H9 (cell line): ENCODE results near the gene IRAK4. TPM values are rescaled to one million over a fixed set of nuclear protein-coding genes. Genes with fewer than 3 reads are reported as not detected.

Source experiments
- DNase-seq: peaks from one replicate; pipeline ENCODE4 v3.0.0-alpha.2; 2017
- H2AFZ ChIP-seq: one replicate; pipeline ENCODE4 v1.6.1; 2013; ENCODE audit warnings: mild to moderate bottlenecking, low read length, control low read depth, moderate library complexity
- H2AK5ac ChIP-seq: 2 replicates; pipeline ENCODE4 v1.6.1; 2013; ENCODE audit warnings: low read length, control low read depth, mixed read lengths; ENCODE audit not compliant: insufficient read length
- H2BK120ac ChIP-seq: one replicate; pipeline ENCODE4 v1.6.1; 2013; ENCODE audit warnings: low read depth, mild to moderate bottlenecking, low read length, control low read depth, inconsistent platforms; ENCODE audit not compliant: poor library complexity, severe bottlenecking
- H2BK12ac ChIP-seq: 2 replicates; pipeline ENCODE4 v1.6.1; 2013; ENCODE audit warnings: low read length, control low read depth, mixed read lengths, low read depth; ENCODE audit not compliant: insufficient read length
- H2BK15ac ChIP-seq: 2 replicates; pipeline ENCODE4 v1.6.1; 2013; ENCODE audit warnings: low read depth, low read length, control low read depth
- H2BK20ac ChIP-seq: one replicate; pipeline ENCODE4 v1.6.1; 2013; ENCODE audit warnings: low read depth, mild to moderate bottlenecking, low read length, control low read depth, inconsistent platforms; ENCODE audit not compliant: poor library complexity, severe bottlenecking
- H2BK5ac ChIP-seq: 2 replicates; pipeline ENCODE4 v1.6.1; 2013; ENCODE audit warnings: low read length, control low read depth, mixed read lengths; ENCODE audit not compliant: insufficient read length
- H3K14ac ChIP-seq: 2 replicates; pipeline ENCODE4 v1.6.1; 2013; ENCODE audit warnings: low read length, control low read depth; ENCODE audit not compliant: insufficient read depth
- H3K18ac ChIP-seq: 2 replicates; pipeline ENCODE4 v1.6.1; 2013; ENCODE audit warnings: low read depth, mild to moderate bottlenecking, mixed read lengths, low read length, control low read depth; ENCODE audit not compliant: insufficient read length
- H3K23ac ChIP-seq: 2 replicates; pipeline ENCODE4 v1.6.1; 2013; ENCODE audit warnings: low read length, control low read depth, mixed read lengths, low read depth; ENCODE audit not compliant: insufficient read length
- H3K23me2 ChIP-seq: 2 replicates; pipeline ENCODE4 v1.6.1; 2013; ENCODE audit warnings: low read depth, mild to moderate bottlenecking, mixed read lengths, low read length, control low read depth; ENCODE audit not compliant: insufficient read length, poor library complexity, severe bottlenecking
- H3K27ac ChIP-seq: 2 replicates; pipeline ENCODE4 v1.5.1; 2013; ENCODE audit warnings: low read length, control low read depth, mixed read lengths, low read depth; ENCODE audit not compliant: insufficient read length
- H3K27me3 ChIP-seq: 2 replicates; pipeline ENCODE4 v1.6.1; 2013; ENCODE audit warnings: low read length, control low read depth, inconsistent platforms; ENCODE audit not compliant: insufficient read depth
- H3K4ac ChIP-seq: 2 replicates; pipeline ENCODE4 v1.6.1; 2013; ENCODE audit warnings: low read depth, mild to moderate bottlenecking, control low read depth, inconsistent platforms, low read length, moderate library complexity
- H3K4me1 ChIP-seq: 2 replicates; pipeline ENCODE4 v1.6.1; 2013; ENCODE audit warnings: low read length, control low read depth, inconsistent platforms; ENCODE audit not compliant: insufficient read depth
- H3K4me2 ChIP-seq: 2 replicates; pipeline ENCODE4 v1.6.1; 2013; ENCODE audit warnings: low read length, control low read depth, mixed read lengths; ENCODE audit not compliant: insufficient read length, insufficient read depth
- H3K56ac ChIP-seq: 2 replicates; pipeline ENCODE4 v1.6.1; 2013; ENCODE audit warnings: low read depth, mild to moderate bottlenecking, mixed read lengths, low read length, control low read depth; ENCODE audit not compliant: insufficient read length
- H3K79me1 ChIP-seq: 2 replicates; pipeline ENCODE4 v1.6.1; 2013; ENCODE audit warnings: low read depth, mild to moderate bottlenecking, moderate library complexity, low read length, control low read depth, inconsistent platforms; ENCODE audit not compliant: insufficient read depth, poor library complexity, severe bottlenecking
- H3K79me2 ChIP-seq: 2 replicates; pipeline ENCODE4 v1.6.1; 2013; ENCODE audit warnings: low read length, control low read depth, inconsistent platforms; ENCODE audit not compliant: insufficient read depth
- H3K9ac ChIP-seq: 2 replicates; pipeline ENCODE4 v1.6.1; 2013; ENCODE audit warnings: low read length, control low read depth, mixed read lengths; ENCODE audit not compliant: insufficient read length; ENCODE audit errors: extremely low read depth
- H3K9me3 ChIP-seq: one replicate; pipeline ENCODE4 v1.6.1; 2013; ENCODE audit warnings: low read depth, low read length, inconsistent platforms; ENCODE audit not compliant: control insufficient read depth
- H3T11ph ChIP-seq: one replicate; pipeline ENCODE4 v1.6.1; 2013; ENCODE audit warnings: mild to moderate bottlenecking, low read length, control low read depth, inconsistent platforms
- H4K20me1 ChIP-seq: one replicate; pipeline ENCODE4 v1.6.1; 2013; ENCODE audit not compliant: control insufficient read depth, insufficient read length, insufficient read depth
- H4K5ac ChIP-seq: 2 replicates; pipeline ENCODE4 v1.6.1; 2013; ENCODE audit warnings: low read depth, mild to moderate bottlenecking, mixed read lengths, low read length, control low read depth; ENCODE audit not compliant: insufficient read length
- H4K8ac ChIP-seq: replicated peaks from 2 replicates; pipeline ENCODE4 v1.6.1; 2013; ENCODE audit warnings: low read length, control low read depth, mixed read lengths, low read depth; ENCODE audit not compliant: insufficient read length
- H4K91ac ChIP-seq: 2 replicates; pipeline ENCODE4 v1.6.1; 2013; ENCODE audit warnings: low read depth, mild to moderate bottlenecking, moderate library complexity, mixed read lengths, low read length, control low read depth; ENCODE audit not compliant: insufficient read length
- H3K27ac Mint-ChIP-seq, 3 experiments: 2 replicates in 2 of 3; 3 replicates in 1 of 3; pipeline ENCODE4 v1.8.0; 2020 to 2021; ENCODE audit warnings: mixed read lengths in 3 of 3, mild to moderate bottlenecking in 1 of 3, moderate library complexity in 1 of 3
- H3K27me3 Mint-ChIP-seq: 2 replicates; pipeline ENCODE4 v1.8.0; 2021; ENCODE audit warnings: low read depth, mild to moderate bottlenecking, moderate library complexity, mixed read lengths
- H3K36me3 Mint-ChIP-seq, 3 experiments: 2 replicates in 2 of 3; 3 replicates in 1 of 3; pipeline ENCODE4 v1.8.0; 2020 to 2021; ENCODE audit warnings: low read depth in 3 of 3, mixed read lengths in 3 of 3; ENCODE audit not compliant: insufficient read depth in 1 of 3
- H3K4me1 Mint-ChIP-seq, 2 experiments: 2 replicates each; pipeline ENCODE4 v1.8.0; 2020; ENCODE audit warnings: mixed read lengths in 2 of 2
- H3K4me3 Mint-ChIP-seq, 2 experiments: 2 replicates in 1 of 2; 3 replicates in 1 of 2; pipeline ENCODE4 v1.8.0; 2020 to 2021; ENCODE audit warnings: mild to moderate bottlenecking in 2 of 2, mixed read lengths in 2 of 2, moderate library complexity in 1 of 2
- H3K9me3 Mint-ChIP-seq, 2 experiments: 2 replicates in 1 of 2; 3 replicates in 1 of 2; pipeline ENCODE4 v1.8.0; 2020; ENCODE audit warnings: mild to moderate bottlenecking in 2 of 2, mixed read lengths in 2 of 2, moderate library complexity in 1 of 2
- CTCF ChIP-seq: fragments of 200-600 bp; sonication (generic); conservative IDR thresholded peaks from 3 replicates; pipeline ENCODE4 v1.8.0; 2021; ENCODE audit warnings: antibody characterized with exemption, mild to moderate bottlenecking
- WGBS: extraction: QIAGEN DNeasy Blood & Tissue Kit; methylation state at CpG from one replicate; pipeline ENCODE4 v1.1.7; 2013; ENCODE audit warnings: missing lambda C conversion rate, low lambda C conversion rate, mixed read lengths; ENCODE audit not compliant: insufficient read length; ENCODE audit errors: extremely low coverage; 5-methylcytosine and 5-hydroxymethylcytosine counted together
- total RNA-seq: library from RNA; stranded (reverse); gene quantifications from 2 replicates; pipeline ENCODE4 v1.2.1, GENCODE V29; 2021

Gene IRAK4
- total RNA-seq, 1 experiment from 2014 or later: 3.0 TPM

DNA sequence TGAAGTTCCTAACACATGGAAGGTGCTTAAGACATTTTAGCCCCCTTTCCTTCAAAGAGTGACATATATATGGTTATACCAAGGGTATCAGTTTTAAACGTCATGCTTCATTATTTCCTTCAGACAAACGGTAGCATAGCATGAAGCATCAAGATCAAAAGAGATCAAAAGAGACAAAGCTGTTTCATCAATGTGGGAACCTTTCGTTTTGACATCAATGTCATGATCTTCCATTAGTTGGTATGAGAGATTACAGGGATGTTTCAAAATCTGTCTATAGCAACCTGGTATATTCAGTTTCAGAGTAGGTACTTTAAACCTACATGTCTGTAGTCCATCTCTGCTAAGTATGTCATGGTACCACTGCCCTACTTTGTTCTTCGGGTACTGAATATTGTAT, 28.5 kb upstream of the IRAK4 start:
- no peaks in the 10 kb centered on the region for H3K79me2 ChIP-seq
- H3K27ac ChIP-seq: no peak overlapping the region
- Mint-ChIP-seq H3K4me3 (no peak overlapping the region), H3K9me3 (peaks cover 0 to 3% of the 10 kb centered on the region in 2 experiments; a peak in 1 of 5 replicates), H3K27ac (no peak overlapping the region), H3K27me3 (no peaks in the 10 kb centered on the region), H3K36me3 (peaks cover 0 to 6% (median 2%) of the 10 kb centered on the region in 3 experiments; a peak in 3 of 7 replicates), H3K4me1 (no peaks in the 10 kb centered on the region)
- H2BK5ac ChIP-seq: no peak overlapping the region
- H3K14ac ChIP-seq: no peak overlapping the region
- H3K27me3 ChIP-seq: no peaks in the 10 kb centered on the region
- H3T11ph ChIP-seq: no peak overlapping the region
- no peaks in the 10 kb centered on the region for H3K9me3 ChIP-seq
- no peak overlapping the region for H2BK20ac ChIP-seq
- TF ChIP-seq CTCF: no peak
- H4K20me1 ChIP-seq: no peaks in the 10 kb centered on the region
- no peak overlapping the region for H2BK120ac ChIP-seq
- no peaks in the 10 kb centered on the region for H3K79me1 ChIP-seq
- no peak overlapping the region for H2AK5ac ChIP-seq
- H2BK15ac ChIP-seq: no peak overlapping the region
- no peak overlapping the region for H3K56ac ChIP-seq
- H3K23ac ChIP-seq: no peak overlapping the region
- H2BK12ac ChIP-seq: no peak overlapping the region
- H4K91ac ChIP-seq: no peak overlapping the region
- no peak overlapping the region for H3K9ac ChIP-seq
- H3K4me2 ChIP-seq: no peak overlapping the region
- H2AFZ ChIP-seq: no peak overlapping the region
- no peaks in the 10 kb centered on the region for H3K4me1 ChIP-seq
- H4K8ac ChIP-seq: no peak overlapping the region
- H4K5ac ChIP-seq: no peak overlapping the region
- DNase-seq: no peak
- H3K4ac ChIP-seq: no peak overlapping the region
- H3K23me2 ChIP-seq: no peaks in the 10 kb centered on the region
- WGBS: no CpG with 5 or more reads among the region's 4 CpGs
- no peak overlapping the region for H3K18ac ChIP-seq
